GM23338 (cell line): Measurements from ENCODE around the gene WWOX. TPM values are rescaled to one million over a fixed set of nuclear protein-coding genes. Genes with fewer than 3 reads are reported as not detected.

ENCODE experiments used
- ATAC-seq: fragments of 200-7000 bp; cut with Tn5 transposase; 3 replicates; pipeline ENCODE4 v1.9.1; 2020
- DNase-seq: peaks from one replicate; pipeline ENCODE4 v3.0.0-alpha.2; 2015; ENCODE audit warnings: low spot score
- H2AFZ ChIP-seq: fragments of 200-600 bp; sonication (generic); 2 replicates; pipeline ENCODE4 v1.8.0; 2016; ENCODE audit warnings: antibody characterized with exemption, mild to moderate bottlenecking, moderate library complexity
- H3F3A ChIP-seq: fragments of 200-600 bp; sonication (generic); replicated peaks from 2 replicates; pipeline ENCODE4 v1.8.0; 2017; ENCODE audit warnings: antibody characterized with exemption, mixed run types, low read depth
- H3K27ac ChIP-seq: fragments of 200-600 bp; sonication (generic); 2 replicates; pipeline ENCODE4 v1.6.1; 2016; ENCODE audit warnings: low read depth
- H3K27me3 ChIP-seq: fragments of 200-600 bp; sonication (generic); 2 replicates; pipeline ENCODE4 v1.8.0; 2016; ENCODE audit warnings: mild to moderate bottlenecking, mixed run types, moderate library complexity; ENCODE audit not compliant: insufficient read depth
- H3K36me3 ChIP-seq: fragments of 200-600 bp; sonication (generic); 2 replicates; pipeline ENCODE4 v1.8.0; 2016; ENCODE audit warnings: mild to moderate bottlenecking; ENCODE audit not compliant: insufficient read depth
- H3K4me1 ChIP-seq: fragments of 200-600 bp; sonication (generic); 2 replicates; pipeline ENCODE4 v1.8.0; 2016; ENCODE audit warnings: mild to moderate bottlenecking, moderate library complexity; ENCODE audit not compliant: insufficient read depth
- H3K4me2 ChIP-seq: fragments of 200-600 bp; sonication (generic); 2 replicates; pipeline ENCODE4 v1.7.1; 2017; ENCODE audit warnings: mixed run types
- H3K4me3 ChIP-seq: fragments of 200-600 bp; sonication (generic); 2 replicates; pipeline ENCODE4 v1.6.1; 2016; ENCODE audit warnings: mixed run types
- H3K79me2 ChIP-seq: fragments of 200-600 bp; sonication (generic); replicated peaks from 2 replicates; pipeline ENCODE4 v1.8.0; 2017; ENCODE audit warnings: mild to moderate bottlenecking; ENCODE audit not compliant: insufficient read depth
- H3K9me2 ChIP-seq: fragments of 200-600 bp; sonication (generic); 2 replicates; pipeline ENCODE4 v1.8.0; 2017; ENCODE audit not compliant: insufficient read depth
- H4K20me1 ChIP-seq: fragments of 200-600 bp; sonication (generic); replicated peaks from 2 replicates; pipeline ENCODE4 v1.8.0; 2017; ENCODE audit warnings: mild to moderate bottlenecking; ENCODE audit not compliant: insufficient read depth
- H3K27ac Mint-ChIP-seq: 2 replicates; pipeline ENCODE4 v1.8.0; 2020; ENCODE audit warnings: inconsistent platforms, mild to moderate bottlenecking, moderate library complexity, mixed read lengths
- H3K27me3 Mint-ChIP-seq: 3 replicates; pipeline ENCODE4 v1.8.0; 2022; ENCODE audit warnings: low read depth, mild to moderate bottlenecking, moderate library complexity, mixed read lengths, inconsistent platforms; ENCODE audit not compliant: insufficient read depth, poor library complexity
- H3K36me3 Mint-ChIP-seq: 3 replicates; pipeline ENCODE4 v1.8.0; 2021; ENCODE audit warnings: low read depth, mild to moderate bottlenecking, inconsistent platforms, moderate library complexity, mixed read lengths
- H3K4me1 Mint-ChIP-seq: 3 replicates; pipeline ENCODE4 v1.8.0; 2020; ENCODE audit warnings: mild to moderate bottlenecking, inconsistent platforms, mixed read lengths
- H3K4me3 Mint-ChIP-seq: 3 replicates; pipeline ENCODE4 v1.8.0; 2021; ENCODE audit warnings: moderate library complexity, mild to moderate bottlenecking, inconsistent platforms, mixed read lengths
- H3K9me3 Mint-ChIP-seq: 3 replicates; pipeline ENCODE4 v1.8.0; 2020; ENCODE audit warnings: moderate library complexity, mild to moderate bottlenecking, inconsistent platforms, mixed read lengths
- CREB1 ChIP-seq: fragments of 250-450 bp; sonication (Bioruptor Pico); IDR thresholded peaks from 2 replicates; pipeline ENCODE4 v1.5.0; 2020; ENCODE audit warnings: low read depth, mild to moderate bottlenecking, moderate library complexity
- CTCF ChIP-seq, 2 experiments: fragments of 200-600 bp in 1 of 2; sonication (generic) in 1 of 2; conservative IDR thresholded peaks; 2 replicates each; pipeline versions ENCODE4 v1.5.1 to v1.6.1; 2016 to 2017; ENCODE audit warnings: antibody characterized with exemption in 2 of 2, low read depth in 2 of 2, mild to moderate bottlenecking in 2 of 2, moderate library complexity in 1 of 2
- ETS1 ChIP-seq: IDR thresholded peaks from 2 replicates; pipeline ENCODE4 v1.6.1; 2016; ENCODE audit warnings: antibody characterized with exemption
- EZH2 ChIP-seq: fragments of 200-600 bp; sonication (generic); IDR thresholded peaks from one replicate; pipeline ENCODE4 v1.8.0; 2017; ENCODE audit warnings: antibody characterized with exemption, mild to moderate bottlenecking, low read depth; ENCODE audit not compliant: unreplicated experiment
- JUNB ChIP-seq: IDR thresholded peaks from one replicate; pipeline ENCODE4 v1.6.1; 2016; ENCODE audit warnings: antibody characterized with exemption; ENCODE audit not compliant: unreplicated experiment
- NANOG ChIP-seq: IDR thresholded peaks from 2 replicates; pipeline ENCODE4 v1.6.1; 2016; ENCODE audit warnings: antibody characterized with exemption, borderline replicate concordance
- POLR2AphosphoS5 ChIP-seq: IDR thresholded peaks from 2 replicates; pipeline ENCODE4 v1.6.1; 2016; ENCODE audit warnings: antibody characterized with exemption, low read depth
- STAT1 ChIP-seq: IDR thresholded peaks from one replicate; pipeline ENCODE4 v1.6.1; 2016; ENCODE audit warnings: antibody characterized with exemption; ENCODE audit not compliant: unreplicated experiment
- ZNF114 ChIP-seq: fragments of 250-450 bp; sonication (Bioruptor Pico); IDR thresholded peaks from 2 replicates; pipeline ENCODE4 v1.5.0; 2020; ENCODE audit warnings: mild to moderate bottlenecking, moderate library complexity
- ZNF331 ChIP-seq: fragments of 250-450 bp; sonication (Bioruptor Pico); IDR thresholded peaks from 2 replicates; pipeline ENCODE4 v1.5.0; 2020; ENCODE audit warnings: low read depth, mild to moderate bottlenecking, moderate library complexity
- polyA plus RNA-seq: library from polyadenylated mRNA; unstranded; fragments of >200 nt; fragmentation: Nextera tagmentation; extraction: Ambion mirVana; gene quantifications from 2 replicates; pipeline ENCODE4 v1.2.1, GENCODE V29; 2016
- total RNA-seq: library from RNA; depleted of rRNA; stranded (reverse); fragments of >200 nt; shearing (Covaris generic); gene quantifications from 2 replicates; pipeline ENCODE4 v1.2.3, GENCODE V29; 2014

WWOX gene
- total and polyA plus RNA-seq, 2 experiments from 2014 or later = 10.0 to 19.3 TPM

- TF ChIP-seq EZH2 (no peak), ETS1 (no peak), STAT1 (no peak), CREB1 (CRISPR knock-in tag) (no peak), NANOG (no peak)
These were observed 771.8 kb downstream of the WWOX start (continued) for GRCh38 chr16:78871241-78871640.

- Mint-ChIP-seq H3K27me3 (no peaks in the 10 kb centered on the region), H3K4me3 (no peak overlapping the region; the same call in 2 of the 3 replicates), H3K27ac (no peak overlapping the region), H3K4me1 (peaks cover 33% of the 10 kb centered on the region), H3K36me3 (no peaks in the 10 kb centered on the region; the same call in 2 of the 3 replicates), H3K9me3 (no peaks in the 10 kb centered on the region)
- ATAC-seq = no peak
- TF ChIP-seq JUNB (no peak), POLR2AphosphoS5 (no peak), ZNF114 (CRISPR knock-in tag) (no peak), CTCF (conservative IDR thresholded peaks at IDR 0.05; ENCODE audit: low read depth in 2 of 2) (no peak), CREB1 (CRISPR knock-in tag) (no peak), STAT1 (no peak), ETS1 (no peak), ZNF331 (CRISPR knock-in tag) (no peak)
- Histone ChIP-seq H3K4me2 (no peak overlapping the region), H3K9me2 (peaks cover 7% of the 10 kb centered on the region; the same call in 1 of the 2 replicates), H3K27me3 (no peaks in the 10 kb centered on the region), H3K27ac (no peak overlapping the region), H2AFZ (no peak overlapping the region), H3K36me3 (no peaks in the 10 kb centered on the region), H3F3A (no peaks in the 10 kb centered on the region), H3K79me2 (no peaks in the 10 kb centered on the region), H3K4me3 (no peak overlapping the region), H3K4me1 (peaks cover 22% of the 10 kb centered on the region), H4K20me1 (no peaks in the 10 kb centered on the region)
- no peak for DNase-seq
These were observed 777.2 kb downstream of the WWOX start for GRCh38 chr16:78876671-78877070.
